BJ (cell line): Measurements from ENCODE around the gene SAMD11. TPM values are rescaled to one million over a fixed set of nuclear protein-coding genes. Genes with fewer than 3 reads are reported as not detected.
A peak's percentile ranks its signal among the peaks of the same experiment; 100 is the strongest.

Source experiments
- CTCF ChIA-PET: fragments of 350-600 bp; formaldehyde crosslinking; extraction: SDS; loops from one replicate; lab custom pipeline; 2021; ENCODE audit warnings: antibody characterized with exemption, inconsistent platforms; lab: Yijun Ruan, JAX
- POLR2A ChIA-PET: fragments of 300-600 bp; sonication (Branson Sonifier 250); formaldehyde crosslinking; extraction: SDS; loops from one replicate; lab custom pipeline; 2021; ENCODE audit warnings: antibody characterized with exemption; lab: Charles Lee
- DNase-seq: peaks from one replicate; pipeline ENCODE4 v3.0.0-alpha.2; 2011; ENCODE audit warnings: low read depth
- H3K27me3 ChIP-seq: 2 replicates; pipeline ENCODE4 v1.6.0; 2011; ENCODE audit warnings: low read length; ENCODE audit not compliant: control insufficient read depth, insufficient read depth
- H3K36me3 ChIP-seq: 2 replicates; pipeline ENCODE4 v1.5.1; 2011; ENCODE audit warnings: low read length; ENCODE audit not compliant: control insufficient read depth, insufficient read depth
- H3K4me3 ChIP-seq: 2 replicates; pipeline ENCODE4 v1.5.1; 2011; ENCODE audit warnings: low read depth, mild to moderate bottlenecking, control low read depth, low read length
- CTCF ChIP-seq: IDR thresholded peaks from 2 replicates; pipeline ENCODE4 v1.5.1; 2011; ENCODE audit warnings: low read depth, mild to moderate bottlenecking, control low read depth, inconsistent platforms, low read length, moderate library complexity; ENCODE audit not compliant: insufficient read depth
- polyA plus RNA-seq: library from polyadenylated mRNA; depleted of rRNA; stranded (reverse); fragments of >200 nt; gene quantifications from 2 replicates; pipeline ENCODE4 v1.2.3, GENCODE V29; 2011

SAMD11 gene
- polyA plus RNA-seq, 1 experiment: 10.0 TPM

- POLR2A ChIA-PET: no interaction called here
- H3K27me3 ChIP-seq: no peaks in the 10 kb centered on the region; the same call in 1 of the 2 replicates
- DNase-seq: no peak
- CTCF ChIA-PET: interaction anchor here (1.0 to 1.3 kb wide), 3 partner anchors 21 to 37 kb away, joined by 3 to 6 read pairs (median 3); no protein-coding TSS in a partner anchor
- TF ChIP-seq CTCF: no peak
- H3K36me3 ChIP-seq: peaks cover 27% of the 10 kb centered on the region
- H3K4me3 ChIP-seq: peak overlapping the region; percentile 73
These were observed 36.1 kb downstream of the SAMD11 start for GRCh38 chr1:959731-960362.

- peak within 1 kb of the TSS; percentile 73 for H3K4me3 ChIP-seq
- CTCF ChIA-PET: interaction anchor here (1.3 kb wide), 1 partner anchor 54 kb away, joined by 3 read pairs; no protein-coding TSS in a partner anchor
- H3K36me3 ChIP-seq: peaks cover 23% of the 10 kb centered on the region
- POLR2A ChIA-PET: no interaction called here
- H3K27me3 ChIP-seq: no peaks in the 10 kb centered on the region; the same call in 1 of the 2 replicates
- no peak for DNase-seq
- no peak for TF ChIP-seq CTCF
These were observed 36.8 kb downstream of the SAMD11 start, which contains the start of gene KLHL17 for GRCh38 chr1:960363-961131. TSS of gene KLHL17 (plus strand) at chr1:960584. CDS start at chr1:960694, 110 bp downstream.

DNA sequence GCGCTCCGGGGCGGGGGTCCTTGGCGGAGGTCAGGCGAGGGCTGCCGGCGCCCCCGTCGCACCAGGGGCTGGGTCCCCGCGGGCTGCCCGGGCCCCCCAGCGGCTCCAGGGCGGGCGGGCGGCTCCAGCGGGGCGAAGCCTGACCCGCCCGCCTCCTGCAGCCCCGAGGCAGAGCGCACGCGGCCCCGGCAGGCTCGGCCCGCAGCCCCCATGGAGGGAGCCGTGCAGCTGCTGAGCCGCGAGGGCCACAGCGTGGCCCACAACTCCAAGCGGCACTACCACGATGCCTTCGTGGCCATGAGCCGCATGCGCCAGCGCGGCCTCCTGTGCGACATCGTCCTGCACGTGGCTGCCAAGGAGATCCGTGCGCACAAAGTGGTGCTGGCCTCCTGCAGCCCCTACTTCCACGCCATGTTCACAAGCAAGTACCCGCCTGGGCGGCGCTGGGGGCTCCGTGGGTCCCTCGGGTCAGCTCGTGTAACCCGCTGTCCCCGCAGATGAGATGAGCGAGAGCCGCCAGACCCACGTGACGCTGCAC, 37.5 kb downstream of the SAMD11 start:
- no peak for TF ChIP-seq CTCF
- no peak for DNase-seq
- no peaks in the 10 kb centered on the region; the same call in 1 of the 2 replicates for H3K27me3 ChIP-seq
- ChIA-PET POLR2A (no interaction called here), CTCF (interaction anchor here (1.3 kb wide), 1 partner anchor 55 kb away, joined by 3 read pairs; no protein-coding TSS in a partner anchor)
- H3K4me3 ChIP-seq: peak overlapping the region; percentile 73
- H3K36me3 ChIP-seq: peaks cover 17% of the 10 kb centered on the region

GRCh38 chr1:962381-963300, 38.9 kb downstream of the SAMD11 start:
- no peaks in the 10 kb centered on the region for H3K27me3 ChIP-seq
- H3K4me3 ChIP-seq: no peak overlapping the region
- DNase-seq: no peak
- POLR2A ChIA-PET: no interaction called here
- TF ChIP-seq CTCF: no peak
- CTCF ChIA-PET: no interaction called here
- H3K36me3 ChIP-seq: peaks cover 11% of the 10 kb centered on the region; the same call in 1 of the 2 replicates
